ENCODE data around the gene CDC25B. TPM values are rescaled to one million over a fixed set of nuclear protein-coding genes. Genes with fewer than 3 reads are reported as not detected.

CDC25B gene
- total and polyA plus RNA-seq, 2 of the 8 experiments (the other 6 are each of a cell fraction or from before 2014, with no cell fraction given), result 21.7 to 31.2 TPM

DNA sequence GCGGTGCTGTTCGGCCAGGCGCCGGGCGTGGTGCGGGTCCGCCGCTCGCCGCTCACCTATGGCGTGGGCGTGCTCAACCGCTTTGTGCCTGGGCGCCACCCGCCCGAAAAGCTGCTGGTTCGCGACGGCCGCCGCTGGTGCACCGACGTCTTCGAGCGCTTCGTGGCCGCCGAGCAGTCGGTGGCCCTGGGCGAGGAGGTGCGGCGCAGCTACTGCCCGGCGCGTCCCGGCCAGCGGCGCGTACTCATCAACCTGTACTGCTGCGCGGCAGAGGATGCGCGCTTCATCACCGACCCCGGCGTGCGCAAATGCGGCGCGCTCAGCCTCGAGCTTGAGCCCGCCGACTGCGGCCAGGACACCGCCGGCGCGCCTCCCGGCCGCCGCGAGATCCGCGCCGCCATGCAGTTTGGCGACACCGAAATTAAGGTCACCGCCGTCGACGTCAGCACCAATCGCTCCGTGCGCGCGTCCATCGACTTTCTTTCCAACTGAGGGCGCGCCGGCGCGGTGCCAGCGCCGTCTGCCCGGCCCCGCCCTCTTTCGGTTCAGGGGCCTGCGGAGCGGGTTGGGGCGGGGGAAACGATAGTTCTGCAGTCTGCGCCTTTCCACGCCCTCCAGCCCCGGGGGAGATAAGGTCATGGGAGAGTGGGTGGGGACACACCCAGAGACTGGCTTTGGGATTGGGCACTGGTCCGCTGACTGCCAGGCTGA is 44.3 kb upstream of the CDC25B start (continued):
- TF ChIP-seq CTBP2 (IDR thresholded peaks at IDR 0.05; ENCODE audit: borderline replicate concordance, insufficient read depth, insufficient read length, low read length) (no peak), JUN (IDR thresholded peaks at IDR 0.05; ENCODE audit: low read depth, low read length) (no peak), CREB1 (IDR thresholded peaks at IDR 0.05) (peak; percentile 43; the same call in 1 of the 2 replicates), BCL11A (IDR thresholded peaks at IDR 0.05; ENCODE audit: low read depth in 2 of 2, low read length in 2 of 2) (no peak), ASH2L (IDR thresholded peaks at IDR 0.05; ENCODE audit: low read length) (no peak), TCF12 (IDR thresholded peaks at IDR 0.05; ENCODE audit: low read depth, low read length) (no peak), KDM4A (IDR thresholded peaks at IDR 0.05; ENCODE audit: low read depth, low read length, severe bottlenecking) (peak; percentile 64), SIX5 (IDR thresholded peaks at IDR 0.05; ENCODE audit: low read depth, low read length) (no peak), RNF2 (IDR thresholded peaks at IDR 0.05; ENCODE audit: borderline replicate concordance, low read depth, low read length, missing control alignments, poor library complexity, severe bottlenecking) (no peak), GTF2F1 (IDR thresholded peaks at IDR 0.05; ENCODE audit: borderline replicate concordance, low read depth, low read length) (no peak), TBP (IDR thresholded peaks at IDR 0.05; ENCODE audit: low read depth, low read length) (no peak)
- TF ChIP-seq, protein P1, sequence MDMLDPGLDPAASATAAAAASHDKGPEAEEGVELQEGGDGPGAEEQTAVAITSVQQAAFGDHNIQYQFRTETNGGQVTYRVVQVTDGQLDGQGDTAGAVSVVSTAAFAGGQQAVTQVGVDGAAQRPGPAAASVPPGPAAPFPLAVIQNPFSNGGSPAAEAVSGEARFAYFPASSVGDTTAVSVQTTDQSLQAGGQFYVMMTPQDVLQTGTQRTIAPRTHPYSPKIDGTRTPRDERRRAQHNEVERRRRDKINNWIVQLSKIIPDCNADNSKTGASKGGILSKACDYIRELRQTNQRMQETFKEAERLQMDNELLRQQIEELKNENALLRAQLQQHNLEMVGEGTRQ (IDR thresholded peaks at IDR 0.05; ENCODE audit: low read length), result no peak
- TF ChIP-seq, protein P2, sequence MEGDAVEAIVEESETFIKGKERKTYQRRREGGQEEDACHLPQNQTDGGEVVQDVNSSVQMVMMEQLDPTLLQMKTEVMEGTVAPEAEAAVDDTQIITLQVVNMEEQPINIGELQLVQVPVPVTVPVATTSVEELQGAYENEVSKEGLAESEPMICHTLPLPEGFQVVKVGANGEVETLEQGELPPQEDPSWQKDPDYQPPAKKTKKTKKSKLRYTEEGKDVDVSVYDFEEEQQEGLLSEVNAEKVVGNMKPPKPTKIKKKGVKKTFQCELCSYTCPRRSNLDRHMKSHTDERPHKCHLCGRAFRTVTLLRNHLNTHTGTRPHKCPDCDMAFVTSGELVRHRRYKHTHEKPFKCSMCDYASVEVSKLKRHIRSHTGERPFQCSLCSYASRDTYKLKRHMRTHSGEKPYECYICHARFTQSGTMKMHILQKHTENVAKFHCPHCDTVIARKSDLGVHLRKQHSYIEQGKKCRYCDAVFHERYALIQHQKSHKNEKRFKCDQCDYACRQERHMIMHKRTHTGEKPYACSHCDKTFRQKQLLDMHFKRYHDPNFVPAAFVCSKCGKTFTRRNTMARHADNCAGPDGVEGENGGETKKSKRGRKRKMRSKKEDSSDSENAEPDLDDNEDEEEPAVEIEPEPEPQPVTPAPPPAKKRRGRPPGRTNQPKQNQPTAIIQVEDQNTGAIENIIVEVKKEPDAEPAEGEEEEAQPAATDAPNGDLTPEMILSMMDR (IDR thresholded peaks at IDR 0.05; ENCODE audit: control extremely low read depth in 1 of 3, insufficient read depth in 1 of 3, low read depth in 1 of 3, low read length in 3 of 3), result no peak

All from H1 (cell line).